ENCODE data around the gene EXOC2.

EXOC2 gene

GRCh38 chr6:443621-444159 is 249.2 kb downstream of the EXOC2 start:
- no peak for DNase-seq

- DNase-seq, result no peak
Measured at GRCh38 chr6:441126-441920, 251.6 kb downstream of the EXOC2 start.

DNA sequence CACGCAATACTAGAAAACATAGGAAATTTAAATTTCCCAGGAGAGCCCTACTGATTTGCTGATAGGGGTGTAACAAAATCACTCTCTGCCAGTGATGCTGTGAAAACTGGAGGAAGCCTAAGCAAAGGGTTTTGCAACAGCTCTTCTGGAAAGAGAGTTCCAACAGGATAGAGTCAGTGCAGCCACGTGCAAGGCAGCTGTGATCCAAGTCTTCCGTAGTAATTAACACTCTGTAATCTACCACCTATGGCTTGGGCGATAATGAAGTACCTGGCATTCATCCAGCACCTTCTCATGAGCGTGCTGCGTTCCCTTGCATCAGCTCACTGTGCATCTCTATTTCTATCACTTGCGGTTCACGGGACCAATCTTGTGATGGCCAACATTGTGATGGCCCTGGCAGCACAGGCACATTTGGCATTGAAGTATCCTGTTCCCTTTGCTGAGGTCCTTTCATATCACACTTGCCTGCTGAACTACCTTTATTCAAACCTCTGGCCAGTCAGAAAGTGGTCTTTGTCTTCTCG is 253.2 kb downstream of the EXOC2 start:
- no peak for DNase-seq

DNA sequence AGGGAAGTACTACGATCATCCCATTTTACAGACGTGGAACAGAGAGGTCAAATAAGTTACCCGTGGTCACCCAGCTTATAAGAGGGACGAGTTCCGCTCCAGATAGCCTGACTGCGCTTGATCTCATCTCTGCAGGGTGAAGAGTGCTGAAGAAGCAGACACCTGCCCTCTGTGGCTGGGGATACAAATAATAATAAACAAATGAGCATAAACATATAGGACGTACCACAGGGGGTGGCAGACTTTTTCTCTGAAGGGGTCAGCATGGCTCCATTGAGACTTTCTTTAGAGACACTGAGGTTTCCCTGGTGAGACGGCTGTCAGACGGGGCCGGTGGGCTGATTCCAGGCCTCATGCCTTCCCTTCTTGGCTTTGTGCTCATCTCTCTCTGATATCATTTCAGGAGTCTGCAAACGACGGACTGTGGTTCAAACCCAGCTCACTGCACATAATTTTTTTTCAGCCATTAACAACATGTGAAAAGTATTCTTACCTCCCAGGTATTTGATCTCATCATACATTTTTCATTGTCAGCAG is 254.2 kb downstream of the EXOC2 start:
- no peak for DNase-seq

- no peak for DNase-seq
Measured at GRCh38 chr6:437037-437392, 255.9 kb downstream of the EXOC2 start.

- DNase-seq, result no peak
Measured at GRCh38 chr6:436308-437036, 256.5 kb downstream of the EXOC2 start.

DNA sequence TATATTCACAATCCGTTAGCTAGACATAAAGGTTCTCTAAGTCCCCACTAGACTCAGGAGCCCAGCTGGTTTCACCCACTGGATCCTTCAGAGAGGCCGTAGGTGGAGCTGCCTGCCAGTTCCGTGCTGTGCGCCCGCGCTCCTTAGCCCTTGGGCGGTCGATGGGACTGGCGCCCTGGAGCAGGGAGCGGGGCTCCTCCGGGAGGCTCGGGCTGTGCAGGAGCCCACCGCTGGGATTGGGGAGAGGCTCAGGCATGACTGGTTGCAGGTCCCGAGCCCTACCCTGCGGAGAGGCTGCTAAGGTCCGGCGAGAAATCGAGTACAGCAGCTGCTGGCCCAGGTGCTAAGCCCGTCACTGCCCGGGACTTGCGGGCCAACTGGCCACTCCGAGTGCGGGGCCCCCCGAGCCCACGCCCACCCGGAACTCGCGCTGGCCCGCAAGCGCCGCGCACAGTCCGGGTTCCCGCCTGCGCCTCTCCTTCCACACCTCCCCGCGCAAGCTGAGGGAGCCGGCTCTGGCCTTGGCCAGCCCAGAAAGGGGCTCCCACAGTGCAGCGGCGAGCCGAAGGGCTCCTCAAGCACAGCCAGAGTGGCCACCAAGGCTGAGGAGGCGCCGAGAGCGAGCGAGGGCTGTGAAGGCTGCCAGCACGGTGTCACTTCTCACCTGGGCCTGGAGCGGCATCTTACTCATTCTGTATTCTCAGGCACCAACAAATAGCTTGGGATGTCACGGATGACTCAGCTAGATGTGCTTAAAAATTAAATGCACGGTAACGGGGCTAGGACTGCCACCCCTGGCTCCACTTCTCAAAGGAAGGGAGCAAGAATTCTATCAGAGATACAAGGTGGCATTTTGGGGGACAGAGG is 257.3 kb downstream of the EXOC2 start:
- DNase-seq, result no peak
